Placental pericyte (primary cell): ENCODE data around the gene TLN1. TPM values are rescaled to one million over a fixed set of nuclear protein-coding genes. Genes with fewer than 3 reads are reported as not detected.

ENCODE experiments used
- small RNA-seq: library from RNA; depleted of rRNA; stranded (forward); fragments of <200 nt; gene quantifications from one replicate; pipeline ENCODE3, GENCODE V24; 2012; ENCODE audit warnings: low replicate concordance
- total RNA-seq: library from RNA; depleted of rRNA; stranded (reverse); fragments of >200 nt; gene quantifications from 2 replicates; pipeline ENCODE4 v1.2.3, GENCODE V29; 2012

Gene TLN1, protein sequence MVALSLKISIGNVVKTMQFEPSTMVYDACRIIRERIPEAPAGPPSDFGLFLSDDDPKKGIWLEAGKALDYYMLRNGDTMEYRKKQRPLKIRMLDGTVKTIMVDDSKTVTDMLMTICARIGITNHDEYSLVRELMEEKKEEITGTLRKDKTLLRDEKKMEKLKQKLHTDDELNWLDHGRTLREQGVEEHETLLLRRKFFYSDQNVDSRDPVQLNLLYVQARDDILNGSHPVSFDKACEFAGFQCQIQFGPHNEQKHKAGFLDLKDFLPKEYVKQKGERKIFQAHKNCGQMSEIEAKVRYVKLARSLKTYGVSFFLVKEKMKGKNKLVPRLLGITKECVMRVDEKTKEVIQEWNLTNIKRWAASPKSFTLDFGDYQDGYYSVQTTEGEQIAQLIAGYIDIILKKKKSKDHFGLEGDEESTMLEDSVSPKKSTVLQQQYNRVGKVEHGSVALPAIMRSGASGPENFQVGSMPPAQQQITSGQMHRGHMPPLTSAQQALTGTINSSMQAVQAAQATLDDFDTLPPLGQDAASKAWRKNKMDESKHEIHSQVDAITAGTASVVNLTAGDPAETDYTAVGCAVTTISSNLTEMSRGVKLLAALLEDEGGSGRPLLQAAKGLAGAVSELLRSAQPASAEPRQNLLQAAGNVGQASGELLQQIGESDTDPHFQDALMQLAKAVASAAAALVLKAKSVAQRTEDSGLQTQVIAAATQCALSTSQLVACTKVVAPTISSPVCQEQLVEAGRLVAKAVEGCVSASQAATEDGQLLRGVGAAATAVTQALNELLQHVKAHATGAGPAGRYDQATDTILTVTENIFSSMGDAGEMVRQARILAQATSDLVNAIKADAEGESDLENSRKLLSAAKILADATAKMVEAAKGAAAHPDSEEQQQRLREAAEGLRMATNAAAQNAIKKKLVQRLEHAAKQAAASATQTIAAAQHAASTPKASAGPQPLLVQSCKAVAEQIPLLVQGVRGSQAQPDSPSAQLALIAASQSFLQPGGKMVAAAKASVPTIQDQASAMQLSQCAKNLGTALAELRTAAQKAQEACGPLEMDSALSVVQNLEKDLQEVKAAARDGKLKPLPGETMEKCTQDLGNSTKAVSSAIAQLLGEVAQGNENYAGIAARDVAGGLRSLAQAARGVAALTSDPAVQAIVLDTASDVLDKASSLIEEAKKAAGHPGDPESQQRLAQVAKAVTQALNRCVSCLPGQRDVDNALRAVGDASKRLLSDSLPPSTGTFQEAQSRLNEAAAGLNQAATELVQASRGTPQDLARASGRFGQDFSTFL (N-terminal part only)
- total RNA-seq, result 382 and 598 TPM in 2 replicates

GRCh38 chr9:35732185-35732799 lies at the start of gene TLN1, which contains the start of gene CREB3:
TLN1 (minus strand) TSS chr9:35732195; CDS start chr9:35725694, 6,501 bp downstream.
CREB3 (plus strand) TSS chr9:35732666; CDS start chr9:35732773, 107 bp downstream.

GRCh38 chr9:35754264-35754663 lies 22.3 kb upstream of the TLN1 start, which contains the start of gene MSMP:
MSMP (minus strand) TSS chr9:35754276; CDS start chr9:35754129, 147 bp downstream.

DNA sequence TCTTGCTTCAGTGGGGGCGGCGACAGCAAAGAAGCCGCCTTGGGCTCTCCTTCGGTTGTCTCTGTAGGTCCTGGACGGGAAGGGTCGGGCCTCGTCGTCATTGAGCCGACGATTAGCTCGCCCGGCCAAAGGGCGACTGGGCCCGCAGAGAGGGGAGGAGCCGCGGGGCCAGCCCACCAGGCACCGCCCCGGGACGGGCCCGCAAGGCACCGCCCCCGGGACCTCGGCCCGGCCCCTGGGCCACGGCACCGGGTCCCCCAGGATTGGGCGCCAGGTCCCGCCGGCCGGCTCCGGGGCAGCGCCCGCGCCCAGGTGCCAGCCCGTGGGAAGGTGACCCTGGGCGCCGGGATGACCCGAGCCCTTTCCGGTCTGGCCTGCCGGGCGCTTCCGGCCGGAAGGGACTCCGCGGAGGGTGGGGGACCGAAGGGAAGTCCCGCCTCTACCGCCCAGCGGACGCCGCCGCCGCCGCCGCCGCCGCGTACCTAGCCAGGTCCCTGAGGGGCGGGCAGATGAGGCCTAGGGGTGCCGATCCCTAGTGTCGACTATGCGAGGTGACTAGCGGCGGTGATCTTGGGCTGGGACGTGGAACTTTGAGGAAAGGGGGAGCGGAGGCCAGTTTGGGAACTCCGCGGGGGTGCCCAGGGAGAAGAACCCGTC lies 17.0 kb upstream of the TLN1 start, which contains the start of the genes GBA2 and RGP1:
GBA2 (minus strand) TSS at position 371 of the 657 bp plus-strand sequence. CDS start 524 bp downstream, outside the sequence.
RGP1 (plus strand) TSS at position 430 of the 657 bp plus-strand sequence. CDS start 469 bp downstream, outside the sequence.

GRCh38 chr9:35689542-35690293 lies 42.3 kb downstream of the TLN1 start, which contains the start of gene TPM2:
TPM2 (minus strand) TSS chr9:35689925; CDS start chr9:35689817, 108 bp downstream.

GRCh38 chr9:35673132-35674024 lies 58.6 kb downstream of the TLN1 start, which contains the start of gene CA9:
CA9 (plus strand) TSS chr9:35673928; CDS start chr9:35673960, 32 bp downstream.

DNA sequence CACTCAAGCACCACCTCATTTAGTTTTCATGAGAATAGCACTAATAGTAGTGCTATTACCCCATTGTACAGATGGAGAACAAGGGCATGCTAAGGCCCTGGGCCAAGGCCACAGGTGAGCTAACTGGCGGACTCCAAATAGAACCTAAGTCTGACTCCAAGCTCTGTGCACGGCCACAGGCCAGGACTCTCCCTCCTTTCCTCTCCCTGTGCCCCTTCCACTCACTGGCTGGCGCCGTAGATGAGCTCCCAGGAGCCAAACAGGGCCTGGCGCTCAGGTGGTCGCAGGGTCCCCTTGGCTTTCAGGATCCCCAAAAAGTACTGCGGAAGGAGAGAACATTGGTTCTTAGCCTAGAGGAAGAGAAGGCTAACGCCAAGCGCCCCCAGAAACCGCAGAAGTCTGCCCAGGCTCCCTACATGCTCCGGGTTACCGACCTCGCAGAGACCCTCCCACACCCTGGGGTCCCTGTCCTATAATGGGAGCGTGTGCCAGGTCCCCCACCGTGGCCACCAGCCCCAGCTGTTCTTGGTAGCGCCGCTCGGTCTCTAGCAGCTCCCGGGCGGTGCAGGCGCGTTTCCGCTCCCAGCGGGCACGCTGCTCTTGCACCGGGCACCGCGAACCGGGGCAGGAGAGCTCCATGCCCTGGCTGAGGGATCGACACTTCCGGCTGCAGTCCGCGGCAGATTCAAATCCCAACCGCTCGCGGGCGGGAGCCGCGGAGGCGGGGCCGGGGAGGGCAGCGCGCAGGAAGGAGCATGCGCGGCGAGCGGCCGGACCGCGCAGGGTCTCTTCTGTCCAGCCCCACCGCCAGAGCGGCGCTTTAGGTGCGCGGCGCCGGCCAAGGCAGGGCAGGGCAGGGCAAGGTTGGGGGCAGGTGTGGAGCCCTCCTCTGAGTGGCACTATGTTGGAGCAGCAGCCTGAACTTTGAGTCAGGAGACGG lies 67.2 kb downstream of the TLN1 start, which contains the start of gene ARHGEF39:
ARHGEF39 (minus strand) TSS at position 665 of the 940 bp plus-strand sequence; CDS start at position 639, 26 bp downstream.

GRCh38 chr9:35658137-35658967 lies 73.6 kb downstream of the TLN1 start, which contains the start of gene CCDC107:
CCDC107 (plus strand) TSS chr9:35658292; CDS start chr9:35658380, 88 bp downstream.

GRCh38 chr9:35657546-35658136 lies 74.4 kb downstream of the TLN1 start, which contains the start of gene RMRP:
RMRP (minus strand) TSS chr9:35658019.

GRCh38 chr9:35650341-35651158 lies 81.4 kb downstream of the TLN1 start, which contains the start of gene SIT1:
SIT1 (minus strand) TSS chr9:35650931; CDS start chr9:35650853, 78 bp downstream.

Small RNA genes within 50 kb of the gene (small RNA-seq; reads per million reads assigned to genes)
- gene MIR6853 (0.68 reads per million, percentile 30 among the genes with 10 or more reads in this experiment), gene RMRP (not detected), gene RN7SL22P (not detected)

Other genes starting within 250 kb of the TLN1 start
- gene RUSC2, start 242.1 kb downstream of the TLN1 start, total RNA-seq, result 46.4 and 47.1 TPM in 2 replicates
- gene TESK1, start 126.9 kb downstream of the TLN1 start, total RNA-seq, result 14.9 and 21.2 TPM in 2 replicates
- gene CD72, start 113.8 kb downstream of the TLN1 start, total RNA-seq, result 0.43 and 0.66 TPM in 2 replicates
- gene SIT1, start 81.3 kb downstream of the TLN1 start, total RNA-seq, result not detected in 2 replicates
- gene RMRP, start 74.2 kb downstream of the TLN1 start, total RNA-seq, result 24,654 and 27,284 TPM in 2 replicates
- 8.3 and 19.9 TPM in 2 replicates for gene CCDC107, start 73.9 kb downstream of the TLN1 start, total RNA-seq
- 0.44 and 6.3 TPM in 2 replicates for gene ARHGEF39, start 67.0 kb downstream of the TLN1 start, total RNA-seq
- gene CA9, start 58.3 kb downstream of the TLN1 start, total RNA-seq, result not detected in 2 replicates
- 668 and 1,162 TPM in 2 replicates for gene TPM2, start 42.3 kb downstream of the TLN1 start, total RNA-seq
- 125 and 128 TPM in 2 replicates for gene CREB3, start 471 bp upstream of the TLN1 start, total RNA-seq
- gene GBA2, start 17.0 kb upstream of the TLN1 start, total RNA-seq, result 41.9 and 42.0 TPM in 2 replicates
- gene RGP1, start 17.1 kb upstream of the TLN1 start, total RNA-seq, result 17.1 and 23.6 TPM in 2 replicates
- not detected in 2 replicates for gene MSMP, start 22.1 kb upstream of the TLN1 start, total RNA-seq
- 14.0 and 22.3 TPM in 2 replicates for gene NPR2, start 59.4 kb upstream of the TLN1 start, total RNA-seq
- gene SPAG8, start 80.1 kb upstream of the TLN1 start, total RNA-seq, result 0.66 and 1.0 TPM in 2 replicates
- gene HINT2, start 82.8 kb upstream of the TLN1 start, total RNA-seq, result 16.6 and 26.7 TPM in 2 replicates
- gene FAM221B, start 96.5 kb upstream of the TLN1 start, total RNA-seq, result not detected in 2 replicates
- 0.86 and 2.6 TPM in 2 replicates for gene TMEM8B, start 97.0 kb upstream of the TLN1 start, total RNA-seq
- not detected in 2 replicates for gene OR13J1, start 138.2 kb upstream of the TLN1 start, total RNA-seq
- 0.43 TPM in 1 of 2 replicates, not detected in the other for gene HRCT1, start 174.0 kb upstream of the TLN1 start, total RNA-seq
- gene SPAAR, start 177.3 kb upstream of the TLN1 start, total RNA-seq, result not detected in 2 replicates
- 0.14 and 0.22 TPM in 2 replicates for gene OR2S2, start 226.0 kb upstream of the TLN1 start, total RNA-seq